Measurements from ENCODE around the gene SIRT3.
A peak's percentile ranks its signal among the peaks of the same experiment; 100 is the strongest.
"Not testable (repeated sequence)": the region's sequence is repeated elsewhere in the genome, so short reads cannot be mapped to it uniquely, and the experiment has no call there.

SIRT3 gene

DNA sequence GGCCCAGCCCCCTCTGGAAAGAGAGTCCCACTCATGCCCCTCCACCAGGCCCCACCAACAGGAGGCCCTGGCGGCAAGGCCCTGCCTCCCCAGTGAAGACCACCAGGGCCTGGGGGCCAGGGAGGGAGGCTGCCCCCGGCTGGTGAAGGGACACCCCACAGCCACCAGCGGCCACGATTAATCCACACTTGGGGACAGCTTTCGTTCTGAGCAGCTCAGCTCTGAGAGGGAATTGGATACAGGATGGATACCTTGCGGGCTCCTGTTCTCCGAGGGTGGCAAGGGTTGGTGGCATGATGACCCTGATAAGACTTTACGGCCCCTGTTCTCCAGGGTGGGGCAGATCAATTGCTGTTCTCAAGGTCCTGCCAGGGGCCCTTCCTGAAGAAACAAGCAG lies 35.2 kb upstream of the SIRT3 start:
- no peak for DNase-seq
- no peak overlapping the region for H3K4me3 ChIP-seq (ENCODE audit: low read depth, low read length)
- in situ Hi-C loops (cut with HindIII; ENCODE audit: low pct_ligation_motif_present, low sequenced_read_pairs) = no loop called here
- peaks cover 2% of the 10 kb centered on the region for H3K27me3 ChIP-seq (replicated peaks)
- TF ChIP-seq, protein P1, sequence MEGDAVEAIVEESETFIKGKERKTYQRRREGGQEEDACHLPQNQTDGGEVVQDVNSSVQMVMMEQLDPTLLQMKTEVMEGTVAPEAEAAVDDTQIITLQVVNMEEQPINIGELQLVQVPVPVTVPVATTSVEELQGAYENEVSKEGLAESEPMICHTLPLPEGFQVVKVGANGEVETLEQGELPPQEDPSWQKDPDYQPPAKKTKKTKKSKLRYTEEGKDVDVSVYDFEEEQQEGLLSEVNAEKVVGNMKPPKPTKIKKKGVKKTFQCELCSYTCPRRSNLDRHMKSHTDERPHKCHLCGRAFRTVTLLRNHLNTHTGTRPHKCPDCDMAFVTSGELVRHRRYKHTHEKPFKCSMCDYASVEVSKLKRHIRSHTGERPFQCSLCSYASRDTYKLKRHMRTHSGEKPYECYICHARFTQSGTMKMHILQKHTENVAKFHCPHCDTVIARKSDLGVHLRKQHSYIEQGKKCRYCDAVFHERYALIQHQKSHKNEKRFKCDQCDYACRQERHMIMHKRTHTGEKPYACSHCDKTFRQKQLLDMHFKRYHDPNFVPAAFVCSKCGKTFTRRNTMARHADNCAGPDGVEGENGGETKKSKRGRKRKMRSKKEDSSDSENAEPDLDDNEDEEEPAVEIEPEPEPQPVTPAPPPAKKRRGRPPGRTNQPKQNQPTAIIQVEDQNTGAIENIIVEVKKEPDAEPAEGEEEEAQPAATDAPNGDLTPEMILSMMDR (IDR thresholded peaks at IDR 0.05; ENCODE audit: low read depth, low read length, missing control alignments) = no peak
- H3K36me3 ChIP-seq (replicated peaks) = no peaks in the 10 kb centered on the region
- H3K27ac ChIP-seq = no peak overlapping the region

- Histone ChIP-seq H3K36me3 (replicated peaks) (no peaks in the 10 kb centered on the region), H3K4me3 (ENCODE audit: low read depth, low read length) (no peak overlapping the region), H3K27me3 (replicated peaks) (no peaks in the 10 kb centered on the region), H3K27ac (no peak overlapping the region)
- in situ Hi-C loops (cut with HindIII; ENCODE audit: low pct_ligation_motif_present, low sequenced_read_pairs) = no loop called here
- no peak for DNase-seq
- TF ChIP-seq, protein P1 (IDR thresholded peaks at IDR 0.05; ENCODE audit: low read depth, low read length, missing control alignments) = no peak
These were observed 34.5 kb upstream of the SIRT3 start for GRCh38 chr11:270451-271318.

- Histone ChIP-seq H3K27ac (no peak overlapping the region), H3K27me3 (replicated peaks) (no peaks in the 10 kb centered on the region), H3K36me3 (replicated peaks) (no peaks in the 10 kb centered on the region), H3K4me3 (ENCODE audit: low read depth, low read length) (no peak overlapping the region)
- DNase-seq = no peak
- TF ChIP-seq, protein P1 (IDR thresholded peaks at IDR 0.05; ENCODE audit: low read depth, low read length, missing control alignments) = no peak
- in situ Hi-C loops (cut with HindIII; ENCODE audit: low pct_ligation_motif_present, low sequenced_read_pairs) = no loop called here
These were observed 33.2 kb upstream of the SIRT3 start for GRCh38 chr11:269146-269890.

DNA sequence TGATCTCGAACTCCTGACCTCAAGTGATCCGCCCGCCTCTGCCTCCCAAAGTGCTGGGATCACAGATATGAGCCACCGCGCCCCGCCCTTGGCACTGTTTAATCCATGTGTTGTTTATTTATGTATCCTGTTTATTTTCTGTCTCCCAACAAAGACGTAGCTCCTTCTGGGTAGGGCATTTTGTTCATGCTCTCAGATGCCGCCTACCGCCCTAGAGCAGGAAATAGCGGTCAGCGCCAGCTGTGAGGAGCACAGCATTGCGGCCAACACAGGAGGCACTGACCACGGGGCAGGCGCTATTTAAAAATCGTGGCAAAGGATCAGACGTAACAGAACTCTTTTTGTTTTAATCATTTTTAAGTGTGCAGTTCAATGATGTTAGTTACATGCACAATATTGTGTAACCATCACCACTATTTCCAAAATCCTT lies 32.6 kb upstream of the SIRT3 start:
- H3K27me3 ChIP-seq (replicated peaks); H3K36me3 ChIP-seq (replicated peaks); H3K27ac ChIP-seq; H3K4me3 ChIP-seq (ENCODE audit: low read depth, low read length); in situ Hi-C loops (cut with HindIII; ENCODE audit: low pct_ligation_motif_present, low sequenced_read_pairs): not testable (repeated sequence)
- peak; percentile 26 for DNase-seq

DNA sequence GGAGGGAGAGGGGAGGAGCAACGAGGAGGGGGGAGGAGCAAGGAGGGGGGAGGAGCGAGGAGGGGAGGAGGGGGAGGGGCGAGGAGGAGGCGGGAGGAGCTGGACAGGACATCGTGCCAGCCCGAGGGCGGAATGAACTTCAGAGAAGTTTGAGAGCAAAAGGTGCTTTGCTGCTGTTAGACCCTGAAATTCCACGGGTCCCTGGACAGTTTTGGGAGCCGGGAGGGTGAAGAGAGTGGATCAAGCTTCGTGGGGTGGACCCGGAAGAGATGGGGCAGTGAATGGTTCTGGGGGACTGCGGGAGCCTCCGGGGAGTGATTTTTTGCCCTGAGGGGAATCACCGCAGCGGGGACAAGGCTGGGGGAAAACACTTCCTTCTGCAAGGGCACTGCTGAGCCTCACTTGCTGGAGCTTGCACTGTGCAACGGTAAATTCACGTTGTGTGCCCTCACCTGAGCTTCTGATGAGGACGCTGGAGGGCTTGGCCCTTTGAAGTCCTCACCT lies 31.4 kb upstream of the SIRT3 start:
- no peak for DNase-seq
- Histone ChIP-seq H3K4me3 (ENCODE audit: low read depth, low read length) (no peak overlapping the region), H3K27me3 (replicated peaks) (no peaks in the 10 kb centered on the region), H3K27ac (no peak overlapping the region), H3K36me3 (replicated peaks) (no peaks in the 10 kb centered on the region)
- TF ChIP-seq, protein P1 (IDR thresholded peaks at IDR 0.05; ENCODE audit: low read depth, low read length, missing control alignments) = no peak
- in situ Hi-C loops (cut with HindIII; ENCODE audit: low pct_ligation_motif_present, low sequenced_read_pairs) = no loop called here

All from brain microvascular endothelial cell (primary cell).